ENCODE results near the gene PSMA5.
"Not testable (repeated sequence)": the region's sequence is repeated elsewhere in the genome, so short reads cannot be mapped to it uniquely, and the experiment has no call there.

Gene PSMA5

GRCh38 chr1:109392788-109393616 lies 33.2 kb downstream of the PSMA5 start:
- no peak for DNase-seq (ENCODE audit: extremely low read depth in 1 of 2, low read depth in 1 of 2)

GRCh38 chr1:109392037-109392787 lies 34.0 kb downstream of the PSMA5 start:
- DNase-seq (ENCODE audit: extremely low read depth in 1 of 2, low read depth in 1 of 2), result no peak

- no peak for DNase-seq (ENCODE audit: extremely low read depth in 1 of 2, low read depth in 1 of 2)
Measured at GRCh38 chr1:109391626-109392025, 34.6 kb downstream of the PSMA5 start.

- no peak for DNase-seq (ENCODE audit: extremely low read depth in 1 of 2, low read depth in 1 of 2)
Measured at GRCh38 chr1:109391157-109391556, 35.1 kb downstream of the PSMA5 start.

GRCh38 chr1:109389638-109390341 lies 36.5 kb downstream of the PSMA5 start:
- DNase-seq (ENCODE audit: extremely low read depth in 1 of 2, low read depth in 1 of 2), result no peak

GRCh38 chr1:109388884-109389637 lies 37.2 kb downstream of the PSMA5 start:
- no peak for DNase-seq (ENCODE audit: extremely low read depth in 1 of 2, low read depth in 1 of 2)

GRCh38 chr1:109388208-109388711 lies 38.0 kb downstream of the PSMA5 start:
- DNase-seq (ENCODE audit: extremely low read depth in 1 of 2, low read depth in 1 of 2), result no peak

- DNase-seq (ENCODE audit: extremely low read depth in 1 of 2, low read depth in 1 of 2), result no peak
Measured at GRCh38 chr1:109386054-109386717, 40.1 kb downstream of the PSMA5 start.

GRCh38 chr1:109385417-109385816 lies 40.8 kb downstream of the PSMA5 start:
- no peak for DNase-seq (ENCODE audit: extremely low read depth in 1 of 2, low read depth in 1 of 2)

GRCh38 chr1:109383854-109384253 lies 42.4 kb downstream of the PSMA5 start:
- DNase-seq (ENCODE audit: extremely low read depth in 1 of 2, low read depth in 1 of 2), result no peak

- no peak for DNase-seq (ENCODE audit: extremely low read depth in 1 of 2, low read depth in 1 of 2)
Measured at GRCh38 chr1:109383087-109383779, 43.0 kb downstream of the PSMA5 start.

GRCh38 chr1:109381573-109381972 lies 44.7 kb downstream of the PSMA5 start:
- DNase-seq (ENCODE audit: extremely low read depth in 1 of 2, low read depth in 1 of 2), result no peak

- DNase-seq (ENCODE audit: extremely low read depth in 1 of 2, low read depth in 1 of 2), result no peak
Measured at GRCh38 chr1:109379907-109380306, 46.3 kb downstream of the PSMA5 start.

GRCh38 chr1:109379422-109379821 lies 46.8 kb downstream of the PSMA5 start:
- DNase-seq (ENCODE audit: extremely low read depth in 1 of 2, low read depth in 1 of 2), result no peak

GRCh38 chr1:109377698-109378097 lies 48.5 kb downstream of the PSMA5 start:
- no peak for DNase-seq (ENCODE audit: extremely low read depth in 1 of 2, low read depth in 1 of 2)

- not testable (repeated sequence) for DNase-seq (ENCODE audit: extremely low read depth in 1 of 2, low read depth in 1 of 2)
Measured at GRCh38 chr1:109373696-109374095, 52.6 kb downstream of the PSMA5 start.

- DNase-seq (ENCODE audit: extremely low read depth in 1 of 2, low read depth in 1 of 2), result no peak
Measured at GRCh38 chr1:109373126-109373525, 53.1 kb downstream of the PSMA5 start.

- no peak for DNase-seq (ENCODE audit: extremely low read depth in 1 of 2, low read depth in 1 of 2)
Measured at GRCh38 chr1:109372281-109372680, 54.0 kb downstream of the PSMA5 start.

GRCh38 chr1:109371341-109371739 lies 54.9 kb downstream of the PSMA5 start:
- peak in 1 of 2 donors; percentile 22 for DNase-seq (ENCODE audit: extremely low read depth in 1 of 2, low read depth in 1 of 2)

Measured in stimulated activated CD8-positive, alpha-beta memory T cell treated with anti-CD3 and anti-CD28 coated beads, Interleukin-7, amount 100 ng/mL, for 48 hours (primary cell).